ENCODE data around the gene TTC23. TPM values are rescaled to one million over a fixed set of nuclear protein-coding genes. Genes with fewer than 3 reads are reported as not detected.

The TTC23 gene
- total RNA-seq, 4 donors from 2014 or later, result 14.7 to 25.3 (median 19.3) TPM

- H3K9me3 ChIP-seq, result no peaks in the 10 kb centered on the region
- DNase-seq (ENCODE audit: extremely low spot score), result no peak
- TF ChIP-seq CTCF (IDR thresholded peaks at IDR 0.05) (no peak), POLR2AphosphoS5 (IDR thresholded peaks at IDR 0.05) (no peak), POLR2A (IDR thresholded peaks at IDR 0.05; ENCODE audit: low read depth) (no peak), EP300 (IDR thresholded peaks at IDR 0.05) (no peak)
- no peak overlapping the region for H3K4me3 ChIP-seq
- intact Hi-C loops (cut with DNase I), result no loop called here
- no peaks in the 10 kb centered on the region for H3K27me3 ChIP-seq
- H3K27ac ChIP-seq (replicated peaks in 1 of 4), result peak overlapping the region; percentile 95 to 99 (median 98)
- peaks cover 0 to 8% (median 0%) of the 10 kb centered on the region in 4 donors for H3K36me3 ChIP-seq
- 63% methylated on average over 3 of the region's 3 CpGs for whole genome bisulfite sequencing
- peaks cover 52 to 79% (median 73%) of the 10 kb centered on the region in 4 donors for H3K4me1 ChIP-seq
Observed at GRCh38 chr15:99180086-99180963, 69.1 kb downstream of the TTC23 start.

- 84% methylated on average over 2 of the region's 2 CpGs for WGBS
- TF ChIP-seq EP300 (IDR thresholded peaks at IDR 0.05), result no peak
- no peak for TF ChIP-seq POLR2A (IDR thresholded peaks at IDR 0.05; ENCODE audit: low read depth)
- no peak for TF ChIP-seq CTCF (IDR thresholded peaks at IDR 0.05)
- TF ChIP-seq POLR2AphosphoS5 (IDR thresholded peaks at IDR 0.05), result no peak
- DNase-seq (ENCODE audit: extremely low spot score), result no peak
- intact Hi-C loops (cut with DNase I), result no loop called here
- Histone ChIP-seq H3K4me3 (no peak overlapping the region), H3K27ac (replicated peaks in 1 of 4) (peak overlapping the region; percentile 95 to 99 (median 98)), H3K27me3 (no peaks in the 10 kb centered on the region), H3K36me3 (peaks cover 0 to 15% (median 2%) of the 10 kb centered on the region in 4 donors), H3K4me1 (peaks cover 75 to 97% (median 94%) of the 10 kb centered on the region in 4 donors), H3K9me3 (no peaks in the 10 kb centered on the region)
Observed at GRCh38 chr15:99177679-99178078, 71.7 kb downstream of the TTC23 start.

- Histone ChIP-seq H3K9me3 (no peaks in the 10 kb centered on the region), H3K4me1 (peaks cover 68 to 97% (median 94%) of the 10 kb centered on the region in 4 donors), H3K27me3 (no peaks in the 10 kb centered on the region), H3K36me3 (peaks cover 0 to 22% (median 4%) of the 10 kb centered on the region in 4 donors), H3K27ac (replicated peaks in 1 of 4) (peak overlapping the region; percentile 95 to 99 (median 98)), H3K4me3 (no peak overlapping the region)
- WGBS, result 71% methylated on average over 2 of the region's 2 CpGs
- peak; percentile 42 for DNase-seq (ENCODE audit: extremely low spot score)
- intact Hi-C loops (cut with DNase I), result no loop called here
- TF ChIP-seq EP300 (IDR thresholded peaks at IDR 0.05), result no peak
- TF ChIP-seq POLR2AphosphoS5 (IDR thresholded peaks at IDR 0.05), result no peak
- no peak for TF ChIP-seq POLR2A (IDR thresholded peaks at IDR 0.05; ENCODE audit: low read depth)
- no peak for TF ChIP-seq CTCF (IDR thresholded peaks at IDR 0.05)
Observed at GRCh38 chr15:99176757-99177156, 72.6 kb downstream of the TTC23 start.

GRCh38 chr15:99174567-99175395 is 74.6 kb downstream of the TTC23 start:
- intact Hi-C loops (cut with DNase I), result loop anchor here (5.0 kb wide), 2 partner anchors 52 to 72 kb away; no protein-coding TSS in a partner anchor
- peaks cover 0 to 34% (median 4%) of the 10 kb centered on the region in 4 donors for H3K36me3 ChIP-seq
- TF ChIP-seq EP300 (IDR thresholded peaks at IDR 0.05) (peak; percentile 69), POLR2AphosphoS5 (IDR thresholded peaks at IDR 0.05) (peak; percentile 82 to 90), POLR2A (IDR thresholded peaks at IDR 0.05; ENCODE audit: low read depth) (no peak)
- H3K27me3 ChIP-seq, result no peaks in the 10 kb centered on the region
- H3K4me1 ChIP-seq, result peaks cover 66 to 97% (median 91%) of the 10 kb centered on the region in 4 donors
- peak overlapping the region; percentile 95 to 99 (median 98) for H3K27ac ChIP-seq (replicated peaks in 1 of 4)
- no peaks in the 10 kb centered on the region for H3K9me3 ChIP-seq
- WGBS, result 44% methylated on average over 15 of the region's 15 CpGs
- DNase-seq (ENCODE audit: extremely low spot score), result peak; percentile 90
- peak overlapping the region in 3 of 4 donors; percentile 11 to 28 (median 18) for H3K4me3 ChIP-seq
